GM20000 (cell line): ENCODE measurements around the gene GSAP.

ENCODE experiments used
- DNase-seq: peaks from one replicate; pipeline ENCODE4 v3.0.0; 2012; ENCODE audit warnings: low spot score
- CTCF ChIP-seq: IDR thresholded peaks from 2 replicates; pipeline ENCODE4 v1.5.1; 2012; ENCODE audit warnings: mild to moderate bottlenecking, control low read depth; ENCODE audit errors: extremely low read depth, missing control alignments

GSAP gene

DNA sequence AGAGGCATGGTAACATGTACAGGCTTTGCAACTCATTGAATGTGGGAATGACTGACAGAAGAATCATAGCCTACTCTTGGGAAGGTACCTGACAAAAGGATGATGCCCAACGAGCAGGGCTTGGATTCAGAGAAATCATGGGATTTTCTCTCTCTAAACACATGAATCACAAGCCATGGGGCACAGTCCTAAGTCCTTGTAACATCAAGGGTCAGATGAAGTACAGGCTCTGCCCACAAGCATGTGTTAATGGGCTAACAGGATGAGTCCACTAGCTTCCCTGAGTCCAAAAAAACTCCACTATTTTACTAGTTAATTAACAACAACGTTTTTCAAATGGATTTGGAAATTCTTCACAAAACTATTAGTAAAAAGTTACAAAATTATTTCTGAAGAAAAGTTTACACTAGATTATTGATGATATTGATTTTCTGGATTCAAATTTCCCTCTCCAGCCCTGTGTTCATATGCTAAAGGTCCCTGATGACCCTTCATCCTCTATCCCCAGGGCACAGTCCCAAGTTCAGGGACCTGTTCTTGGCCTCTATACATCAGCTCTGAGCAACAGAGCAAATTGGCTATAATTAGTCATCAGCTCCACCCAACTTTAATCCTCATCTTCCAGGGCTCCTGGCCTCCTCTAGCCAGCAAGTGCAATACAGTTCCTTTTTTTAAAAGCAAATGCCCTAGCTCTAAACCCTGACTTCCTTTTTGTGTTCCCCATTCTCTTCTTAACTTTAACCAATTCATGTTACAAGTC, 99.8 kb downstream of the GSAP start:
- TF ChIP-seq CTCF: no peak
- no peak for DNase-seq

GRCh38 chr7:77315182-77315591, 101.0 kb downstream of the GSAP start:
- TF ChIP-seq CTCF: no peak
- no peak for DNase-seq

DNA sequence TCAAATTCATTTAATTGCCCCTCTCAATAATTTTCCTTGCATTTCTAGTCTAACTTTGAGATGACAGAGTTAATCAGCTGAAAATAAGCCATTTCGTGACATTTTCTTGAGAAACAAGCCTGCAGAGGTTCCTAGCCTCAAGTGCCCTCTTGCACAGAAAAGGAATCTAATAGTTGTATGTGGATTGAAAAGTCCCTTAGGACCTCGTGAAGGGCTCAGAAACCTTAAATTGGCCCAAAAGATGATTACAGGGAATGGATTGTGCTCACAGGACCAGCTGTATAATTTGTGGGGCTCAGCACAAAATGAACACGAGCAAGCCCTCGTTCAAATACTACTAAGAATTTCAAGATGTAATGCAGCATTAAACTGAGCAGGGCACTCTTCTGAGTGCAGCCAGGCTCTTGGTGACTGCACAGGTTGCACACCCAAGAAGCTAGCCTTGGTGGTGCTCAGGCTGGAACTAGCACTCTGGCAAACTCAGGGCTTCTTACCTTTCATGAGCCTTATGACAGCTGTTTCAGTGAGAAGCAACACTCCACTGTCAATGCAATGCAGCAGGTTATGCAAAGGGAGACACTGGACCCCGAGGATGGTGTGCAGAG, 102.2 kb downstream of the GSAP start:
- no peak for TF ChIP-seq CTCF
- DNase-seq: no peak

- TF ChIP-seq CTCF: no peak
- DNase-seq: no peak
These were observed 103.1 kb downstream of the GSAP start for GRCh38 chr7:77313085-77313484.

DNA sequence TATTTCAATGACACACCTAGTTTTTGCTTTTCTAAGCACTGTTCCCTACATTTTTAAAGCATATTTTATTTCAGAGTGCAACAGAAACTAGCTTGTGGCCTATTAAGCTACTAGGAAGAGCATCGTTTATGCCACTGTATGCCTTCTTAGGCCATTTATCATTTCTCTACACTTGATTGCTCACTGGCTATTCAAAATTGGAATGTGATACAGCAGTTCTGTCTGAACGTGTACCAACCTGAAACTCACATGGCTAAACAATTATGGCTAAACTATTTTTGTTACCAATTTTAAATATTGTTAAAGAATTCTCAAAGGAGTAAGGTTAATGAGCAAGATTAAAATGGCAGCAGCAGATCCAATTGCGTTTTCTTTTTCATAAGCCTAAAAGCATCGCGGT, 105.2 kb downstream of the GSAP start:
- TF ChIP-seq CTCF: no peak
- no peak for DNase-seq

DNA sequence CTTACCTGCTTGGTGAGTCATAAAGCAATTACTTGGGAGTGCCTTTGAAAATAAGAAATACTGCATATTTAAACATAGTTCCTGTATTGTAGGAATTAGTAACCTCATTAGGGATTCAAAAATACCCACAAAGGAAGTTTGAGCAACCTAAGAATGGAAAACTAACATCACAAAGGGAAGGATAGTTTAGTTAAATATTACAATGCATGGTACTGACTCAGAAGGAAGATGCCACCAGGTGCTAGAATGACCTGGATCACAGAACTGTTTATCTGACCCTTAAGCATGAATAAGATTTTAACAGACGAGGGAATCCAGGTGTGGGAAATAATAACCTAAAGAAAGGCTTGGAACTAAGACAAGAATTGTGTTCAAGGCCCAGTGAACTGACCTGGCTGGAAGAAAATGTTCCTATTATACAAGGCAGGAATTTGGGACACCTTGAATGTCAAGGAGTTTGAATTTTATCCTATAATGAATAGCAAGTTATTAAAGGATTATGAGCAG, 106.4 kb downstream of the GSAP start:
- no peak for TF ChIP-seq CTCF
- no peak for DNase-seq

DNA sequence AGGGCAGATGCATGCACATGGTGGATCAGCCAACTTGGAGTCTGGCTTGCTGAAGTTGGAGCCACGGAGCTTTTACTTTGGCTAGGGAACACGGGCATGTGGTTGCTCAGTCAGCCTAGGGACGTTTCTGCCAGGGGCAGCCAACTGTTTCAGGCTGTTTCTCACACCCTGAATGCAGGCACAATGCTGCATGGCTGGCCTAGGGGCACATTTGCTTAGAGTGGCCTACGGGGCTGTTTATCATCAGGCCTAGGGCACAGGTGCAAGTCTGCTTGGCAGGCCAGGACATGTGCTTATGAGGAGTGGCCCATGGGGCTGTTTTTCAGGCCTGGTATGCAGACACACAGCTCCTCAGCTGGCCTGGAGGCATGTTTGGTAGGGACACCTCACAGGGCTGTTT, 107.4 kb downstream of the GSAP start:
- TF ChIP-seq CTCF: no peak
- DNase-seq: no peak
